Stimulated activated naive CD8-positive, alpha-beta T cell treated with anti-CD3 and anti-CD28 coated beads, Interleukin-15, Interleukin-2, amounts not matched to agents 100 U/mL and 50 U/mL, for 24 hours (primary cell): ENCODE measurements around the gene TIGIT.

Experiments
- ATAC-seq: fragments of 150-1000 bp; cut with Tn5 transposase; one replicate; pipeline ENCODE4 v1.10.0; 2021
- DNase-seq: peaks from one replicate; pipeline ENCODE4 v3.0.0; 2021

The TIGIT gene

GRCh38 chr3:114313426-114313825 is 19.6 kb downstream of the TIGIT start:
- DNase-seq = no peak
- no peak for ATAC-seq

DNA sequence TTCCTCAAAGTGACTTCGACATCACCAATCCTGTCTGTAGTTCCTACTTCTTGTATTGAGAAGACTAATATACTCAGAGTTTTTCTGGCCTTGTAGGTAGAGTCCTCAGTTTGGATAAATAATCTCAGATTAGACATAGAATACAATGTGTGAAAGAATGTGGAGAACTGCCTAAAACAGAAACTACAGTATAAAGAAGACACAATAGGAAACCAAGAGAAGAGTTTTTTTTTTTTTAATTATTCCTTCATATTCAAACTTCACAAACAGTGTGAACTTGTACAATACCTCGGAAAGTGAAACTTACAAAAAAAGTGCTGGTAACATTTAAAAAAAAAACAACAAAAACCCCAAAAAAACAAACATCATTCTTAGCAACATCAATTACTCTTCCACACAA is 20.5 kb downstream of the TIGIT start:
- DNase-seq (no peak), ATAC-seq (no peak)

DNA sequence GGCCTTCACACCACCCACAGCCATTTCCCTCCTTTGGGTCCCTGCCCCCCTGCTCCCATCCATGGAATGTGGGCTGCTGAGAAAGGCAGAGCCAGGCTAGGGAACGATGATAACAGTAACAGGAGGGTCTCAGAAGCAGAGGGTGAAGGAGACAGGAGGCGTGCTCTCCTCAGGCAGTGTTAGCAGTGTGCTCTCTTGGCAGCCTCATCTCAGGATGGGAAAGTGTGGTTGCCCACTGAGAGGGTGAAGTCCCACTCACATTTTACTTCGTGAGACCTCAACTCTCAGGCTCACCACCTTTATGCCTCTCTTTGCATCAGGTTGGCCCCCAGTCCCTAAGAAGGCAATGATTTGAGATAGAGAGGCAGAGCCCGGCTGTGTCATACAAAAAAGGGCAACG is 24.5 kb downstream of the TIGIT start:
- peak; percentile 47 for DNase-seq
- ATAC-seq = peak; percentile 85

DNA sequence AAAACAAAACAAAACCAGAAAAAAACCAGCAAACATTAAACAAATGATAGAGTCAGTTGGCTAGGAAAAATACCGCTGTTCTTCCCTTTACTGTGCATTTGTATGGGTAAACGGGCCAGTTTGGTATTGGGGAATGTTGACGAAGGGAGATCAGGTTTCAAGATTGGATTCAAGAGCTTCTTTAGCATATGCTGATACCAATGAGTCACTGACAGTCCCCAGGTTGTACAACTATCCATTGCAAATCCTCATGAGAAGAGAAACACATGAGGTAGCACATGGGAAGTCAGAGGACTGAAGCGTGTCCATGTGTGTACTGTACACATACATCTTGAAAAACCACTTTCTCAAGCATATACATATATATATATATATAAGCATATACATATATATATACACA is 25.6 kb downstream of the TIGIT start:
- DNase-seq = no peak
- no peak for ATAC-seq

GRCh38 chr3:114320246-114320645 is 26.4 kb downstream of the TIGIT start:
- DNase-seq (no peak), ATAC-seq (no peak)

DNA sequence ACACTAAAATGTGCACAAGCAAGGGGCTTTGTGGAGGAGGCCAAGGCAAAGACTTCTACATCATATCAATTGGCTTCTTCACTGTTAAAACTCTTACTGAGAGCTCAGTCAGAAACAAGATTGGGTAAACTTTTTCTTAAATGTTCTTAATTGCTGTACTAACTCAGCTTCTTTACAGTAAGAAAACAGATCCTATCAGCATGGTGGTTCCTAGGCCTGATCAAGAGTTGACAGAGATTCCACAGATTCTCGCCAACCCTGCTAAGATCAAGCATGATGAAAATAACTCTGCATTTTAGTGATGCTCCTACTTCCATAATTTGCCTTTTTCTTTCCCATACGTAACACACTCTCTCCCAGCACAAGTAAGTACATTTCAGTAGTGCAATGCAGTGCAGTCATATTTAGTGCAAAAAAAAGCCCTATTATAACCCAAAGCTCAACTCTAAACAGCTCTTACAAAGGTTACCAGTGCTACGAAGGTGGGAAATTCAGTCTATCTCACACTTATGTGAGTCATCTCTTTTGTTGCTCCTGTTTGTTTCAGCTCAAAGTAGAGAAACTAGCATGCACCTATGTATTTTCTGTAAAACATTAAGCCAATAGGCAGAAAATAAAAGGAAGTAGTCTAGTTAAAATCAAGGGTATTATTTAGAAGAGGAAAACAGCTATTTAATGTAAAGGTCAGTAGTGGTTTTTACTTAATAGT is 29.9 kb downstream of the TIGIT start:
- peak; percentile 75 for ATAC-seq

GRCh38 chr3:114327665-114328064 is 33.8 kb downstream of the TIGIT start:
- DNase-seq (no peak), ATAC-seq (peak; percentile 53)

More for the DNA sequence above, 29.9 kb downstream of the TIGIT start:
- no peak for DNase-seq

DNA sequence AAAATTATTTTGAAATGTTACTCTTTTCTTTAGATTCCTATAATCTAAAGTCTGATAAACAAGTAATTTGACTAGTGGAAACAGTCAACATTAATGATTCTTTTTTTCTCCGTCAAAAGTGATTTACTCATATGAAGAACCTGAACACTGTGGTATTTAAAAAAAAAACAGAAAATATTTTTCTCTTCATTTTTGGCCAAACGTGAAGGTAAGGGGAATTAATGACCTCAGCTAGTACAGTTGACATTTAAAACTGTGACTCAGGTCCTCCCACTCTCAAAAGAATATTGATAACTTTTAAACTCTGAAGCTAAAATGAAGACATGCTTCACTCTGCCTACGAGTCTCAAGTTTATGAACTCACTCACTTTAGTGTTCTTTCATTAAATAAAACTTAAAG is 34.5 kb downstream of the TIGIT start:
- ATAC-seq (peak; percentile 20), DNase-seq (no peak)

DNA sequence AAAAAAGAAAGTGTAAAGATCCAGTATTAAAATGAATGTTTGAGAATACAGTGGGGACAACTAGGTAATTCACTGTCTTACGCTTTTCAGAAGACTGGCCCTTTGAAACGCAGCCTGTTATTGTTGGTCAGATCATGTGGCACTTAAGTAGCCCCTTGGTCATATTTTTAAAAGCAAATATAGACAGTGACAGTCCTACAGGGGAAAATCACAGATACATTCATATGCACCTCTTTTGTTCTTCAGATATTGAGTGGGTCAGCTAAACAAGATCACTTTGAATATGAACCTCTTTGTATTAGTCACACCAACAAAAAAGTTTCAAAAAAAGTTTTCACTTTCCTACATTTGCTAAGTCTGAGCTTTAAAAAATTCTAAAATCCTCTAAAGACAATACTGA is 36.0 kb downstream of the TIGIT start:
- DNase-seq (no peak), ATAC-seq (no peak)

DNA sequence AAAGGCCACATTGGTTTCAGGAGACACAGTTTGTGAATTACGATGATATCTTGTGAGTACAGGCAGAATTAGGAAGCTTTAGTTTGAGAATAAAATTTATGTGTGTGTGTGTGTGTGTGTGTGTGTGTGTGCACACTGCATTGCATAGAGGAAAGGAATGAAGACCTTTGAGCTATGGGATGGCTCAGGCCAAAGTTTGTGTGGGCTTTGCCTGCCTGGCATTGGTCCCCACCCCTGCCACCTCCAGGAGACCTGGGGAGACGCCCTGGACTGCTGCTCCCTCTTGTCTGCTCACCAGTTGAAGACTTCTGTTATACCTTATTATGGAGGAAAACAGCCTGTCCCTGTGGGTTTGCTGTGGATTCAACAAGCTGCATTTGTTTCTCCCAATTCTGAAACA is 37.2 kb downstream of the TIGIT start:
- DNase-seq = no peak

GRCh38 chr3:114331710-114332109 is 37.9 kb downstream of the TIGIT start:
- DNase-seq (no peak), ATAC-seq (no peak)

More for the DNA sequence above, 37.2 kb downstream of the TIGIT start:
- no peak for ATAC-seq

DNA sequence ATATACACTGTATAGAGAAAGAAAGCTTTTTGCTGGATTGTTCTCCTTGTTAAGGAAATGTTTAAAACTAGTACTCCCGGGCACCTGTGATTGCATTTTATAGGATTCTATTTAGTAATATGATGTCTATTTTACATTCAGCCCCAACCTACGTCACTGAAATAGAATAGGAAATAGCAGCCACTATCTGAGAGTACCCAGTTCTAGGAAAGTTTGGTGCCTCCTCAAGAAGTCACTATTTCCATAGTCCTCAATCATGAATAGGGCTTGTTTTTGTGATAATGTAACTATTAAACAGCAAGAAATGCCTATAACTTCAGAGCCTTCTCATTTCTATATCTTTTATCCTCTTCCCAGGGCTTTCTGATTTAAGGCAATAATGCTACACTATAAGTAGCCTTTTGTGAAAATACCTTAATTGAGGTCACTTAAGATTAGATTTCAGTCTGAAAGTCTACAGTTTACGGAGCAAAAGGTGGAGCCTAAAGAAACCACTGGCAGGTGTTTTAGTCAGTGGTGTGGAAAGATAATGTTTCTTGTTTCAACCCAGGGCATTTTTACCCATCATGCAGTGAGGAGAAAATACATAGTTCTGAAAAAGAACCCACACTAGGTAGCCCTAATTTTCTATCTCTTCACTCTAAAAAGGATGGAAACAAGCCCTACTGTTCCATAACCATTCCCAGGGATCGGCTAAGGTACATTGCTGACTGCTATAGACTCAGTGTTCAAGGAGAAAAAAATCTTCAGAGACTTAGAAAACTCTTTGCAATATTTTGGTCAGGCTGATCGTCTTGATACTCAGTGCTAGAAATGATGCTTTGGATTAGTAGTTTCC is 38.7 kb downstream of the TIGIT start:
- DNase-seq (no peak), ATAC-seq (peak; percentile 71)

GRCh38 chr3:114333180-114333922 is 39.5 kb downstream of the TIGIT start:
- no peak for DNase-seq
- ATAC-seq = no peak

- ATAC-seq (no peak), DNase-seq (no peak)
Measured at GRCh38 chr3:114333923-114334240, 40.1 kb downstream of the TIGIT start.

GRCh38 chr3:114336122-114336697 is 42.4 kb downstream of the TIGIT start:
- ATAC-seq (no peak), DNase-seq (no peak)

DNA sequence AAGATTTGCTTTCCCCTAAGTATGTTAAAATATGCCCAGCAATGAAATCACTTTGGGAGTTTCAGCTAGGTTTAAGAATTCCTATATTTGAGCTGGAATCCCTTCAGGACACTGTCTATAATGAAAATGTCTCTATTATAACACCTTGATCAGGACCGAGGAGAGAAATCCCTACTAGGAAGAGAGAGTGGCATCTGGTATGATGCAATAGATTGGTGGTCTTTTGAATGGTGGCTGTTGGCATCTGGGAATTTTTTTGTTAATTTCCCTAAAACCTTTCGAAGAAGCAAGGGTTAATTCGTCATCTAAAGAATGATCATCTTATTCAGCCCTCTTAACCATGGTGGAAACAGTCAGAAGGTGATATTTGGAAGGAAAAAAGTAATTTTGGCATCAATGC is 43.0 kb downstream of the TIGIT start:
- ATAC-seq = no peak
- no peak for DNase-seq

GRCh38 chr3:114338651-114339357 is 45.0 kb downstream of the TIGIT start:
- ATAC-seq (no peak), DNase-seq (no peak)

- ATAC-seq (no peak), DNase-seq (no peak)
Measured at GRCh38 chr3:114344492-114344891, 50.7 kb downstream of the TIGIT start.

DNA sequence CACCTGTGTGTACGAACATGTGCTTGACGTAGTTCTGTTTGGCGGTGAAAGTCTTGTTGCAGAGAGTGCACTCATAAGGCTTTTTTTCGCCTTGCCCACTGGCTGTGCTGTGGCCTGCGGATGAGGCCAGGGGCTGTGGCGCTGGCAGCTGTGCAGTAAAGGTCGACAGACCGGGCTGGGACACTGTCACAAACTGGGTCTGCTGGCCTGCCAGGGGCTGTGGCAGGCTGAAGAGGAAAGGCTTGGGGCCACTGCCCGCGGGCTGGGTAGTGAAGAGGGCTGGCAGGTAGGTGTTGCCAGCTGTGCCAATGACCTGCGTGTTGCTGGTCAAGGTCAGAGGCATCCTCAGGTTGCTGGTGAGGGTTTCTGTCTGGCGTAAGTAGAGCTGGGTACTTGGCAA is 56.4 kb downstream of the TIGIT start:
- ATAC-seq = no peak

DNA sequence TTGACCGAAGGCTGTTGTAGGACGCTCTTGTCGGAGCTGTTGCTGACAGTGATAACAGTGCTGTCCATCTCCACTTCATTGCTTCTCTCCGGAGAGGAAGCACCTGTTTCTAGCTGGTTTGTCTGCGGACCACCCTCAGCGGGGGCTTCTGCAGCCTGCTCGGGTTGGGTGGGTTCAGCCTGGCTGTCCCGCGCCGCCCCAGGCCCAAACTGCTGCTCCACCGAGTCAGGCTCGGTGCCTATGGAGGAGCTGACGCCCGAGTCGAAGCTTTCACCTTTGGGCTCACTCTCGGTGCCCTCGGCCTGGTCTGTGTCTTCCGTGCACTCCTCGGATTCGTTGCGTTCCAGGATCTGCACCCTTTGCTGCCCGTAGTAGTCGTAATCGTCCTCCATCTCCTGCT is 56.9 kb downstream of the TIGIT start:
- ATAC-seq (no peak), DNase-seq (no peak)

More for the DNA sequence above, 56.4 kb downstream of the TIGIT start:
- no peak for DNase-seq

DNA sequence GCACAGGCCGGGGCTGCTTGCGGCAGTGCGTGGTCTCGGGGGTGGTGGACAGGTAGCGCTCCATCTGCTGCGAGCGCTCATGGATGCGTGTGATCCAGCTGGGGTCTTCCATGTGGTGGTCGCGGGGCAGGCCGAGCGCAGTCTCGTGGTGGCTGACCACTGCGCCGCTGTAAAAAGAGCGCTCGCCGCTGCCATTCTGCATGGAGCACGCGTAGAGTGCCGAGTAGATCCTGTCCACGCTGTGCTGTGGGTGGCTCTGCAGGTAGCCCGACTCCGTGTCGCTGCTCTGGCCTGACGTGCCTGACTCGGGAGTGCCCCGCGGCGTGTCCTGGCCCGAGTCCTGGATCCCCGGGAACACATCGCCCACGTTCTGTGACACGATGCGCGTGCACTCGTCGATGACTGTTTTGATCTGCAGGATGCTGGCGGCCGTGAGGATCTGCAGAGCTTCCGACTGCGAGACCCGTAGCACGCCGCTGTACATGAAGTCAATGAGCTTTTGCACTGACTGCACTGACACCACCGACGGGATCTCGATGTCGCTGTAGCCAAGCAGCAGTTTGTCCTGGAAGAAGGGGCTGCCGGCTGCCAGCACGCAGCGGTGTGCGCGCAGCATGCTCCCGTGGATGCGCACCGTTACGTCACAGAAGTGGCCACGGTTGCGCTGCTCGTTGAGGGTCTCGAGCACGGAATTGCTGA is 57.4 kb downstream of the TIGIT start:
- ATAC-seq (no peak), DNase-seq (no peak)

DNA sequence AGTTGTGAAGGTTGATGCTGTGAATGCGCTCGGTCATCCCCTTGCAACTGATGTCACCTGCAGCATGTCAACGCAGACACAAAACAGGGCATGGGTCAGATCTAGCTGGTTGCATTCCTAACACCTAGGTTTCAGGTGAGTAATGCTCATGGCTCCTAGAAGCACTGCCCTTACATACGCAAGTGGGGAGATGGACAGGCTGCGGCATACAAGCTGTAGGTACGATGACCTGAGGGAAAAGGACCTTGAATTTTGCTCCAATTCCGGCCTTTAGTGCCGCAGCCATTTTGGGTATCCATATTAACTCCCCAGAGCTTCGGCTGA is 58.0 kb downstream of the TIGIT start:
- ATAC-seq (no peak), DNase-seq (no peak)
